GM18858 (cell line): ENCODE data around the gene AHCY.
A peak's percentile ranks its signal among the peaks of the same experiment; 100 is the strongest.

ENCODE experiments used
- ATAC-seq: cut with Tn5 transposase; IDR thresholded peaks from one replicate; pipeline ENCODE4 v1.9.1; 2021; ENCODE audit not compliant: unreplicated experiment

The AHCY gene

GRCh38 chr20:34324541-34324940, 21.4 kb upstream of the AHCY start:
- no peak for ATAC-seq

GRCh38 chr20:34322267-34323105, 19.3 kb upstream of the AHCY start:
- no peak for ATAC-seq

- no peak for ATAC-seq
Observed at GRCh38 chr20:34320861-34321260, 17.7 kb upstream of the AHCY start.

- no peak for ATAC-seq
Observed at GRCh38 chr20:34318609-34319443, 15.7 kb upstream of the AHCY start.

GRCh38 chr20:34316196-34316814, 13.2 kb upstream of the AHCY start:
- no peak for ATAC-seq

- ATAC-seq = no peak
Observed at GRCh38 chr20:34315236-34315635, 12.1 kb upstream of the AHCY start.

- ATAC-seq = peak; percentile 66
Observed at GRCh38 chr20:34312544-34313217, 9.5 kb upstream of the AHCY start.

DNA sequence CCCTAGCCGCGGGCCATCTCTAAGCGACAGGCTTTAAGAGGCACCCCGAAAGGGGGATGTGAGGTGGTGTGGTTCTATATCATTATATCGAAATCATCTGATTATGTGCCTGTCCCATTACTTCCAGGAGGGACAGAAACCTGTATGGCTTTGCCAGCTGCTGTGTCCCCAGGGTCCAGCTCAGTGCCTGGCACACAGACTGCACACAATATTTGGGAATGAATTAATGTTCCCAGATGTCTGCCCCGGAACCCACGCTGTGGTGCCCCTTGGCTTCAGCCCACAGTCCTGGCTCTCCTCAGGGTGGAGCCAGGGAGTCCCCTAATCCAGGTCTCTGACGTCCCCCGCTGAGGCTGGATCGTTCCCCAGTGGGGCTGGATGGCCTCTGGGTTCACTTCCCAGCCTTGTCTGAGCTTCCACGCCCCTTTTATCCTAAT, 8.9 kb upstream of the AHCY start:
- ATAC-seq = no peak

DNA sequence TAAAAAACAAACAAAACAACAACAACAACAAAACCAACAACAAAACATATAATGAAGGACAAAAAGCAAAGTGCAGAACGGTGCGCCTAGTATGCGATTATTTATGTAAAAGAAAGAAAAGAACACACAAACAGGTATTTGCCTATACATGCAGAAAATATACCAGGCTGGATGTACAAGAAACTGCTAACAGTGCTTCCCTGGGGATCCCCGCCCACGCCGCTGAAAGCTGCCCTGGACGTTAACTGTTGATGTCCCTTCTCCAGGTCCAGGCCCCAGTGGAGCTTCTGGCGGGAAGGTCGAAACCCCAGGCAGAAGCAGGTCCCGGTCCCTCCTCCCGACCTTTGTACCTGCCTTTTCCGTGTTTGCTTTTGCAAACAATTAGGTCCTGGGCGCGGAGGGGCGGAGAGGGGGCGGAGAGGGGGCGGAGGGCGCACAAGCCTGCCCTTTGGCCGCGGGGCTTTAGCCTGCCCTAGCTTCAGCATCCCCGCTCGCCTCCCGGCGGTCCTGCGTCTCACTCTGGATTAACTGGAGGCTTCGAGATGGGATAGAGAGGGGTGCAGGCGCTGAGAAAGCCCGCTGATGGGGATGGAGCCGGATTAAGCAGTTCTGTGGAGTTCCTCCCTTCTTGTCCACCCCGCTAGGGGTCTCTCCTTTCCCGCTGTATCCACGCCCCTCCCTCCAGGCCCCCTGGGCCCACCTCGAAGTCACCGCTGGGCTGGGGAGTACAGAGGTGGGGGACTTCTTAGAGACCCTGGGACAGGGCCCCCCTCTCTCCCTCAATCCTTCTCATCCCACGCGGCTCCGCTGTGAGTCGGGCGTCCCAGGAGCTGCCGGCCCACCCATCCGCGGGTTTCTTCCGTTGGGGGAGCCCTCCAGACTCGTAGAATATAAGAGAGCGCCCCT, 8.2 kb upstream of the AHCY start:
- ATAC-seq = no peak

DNA sequence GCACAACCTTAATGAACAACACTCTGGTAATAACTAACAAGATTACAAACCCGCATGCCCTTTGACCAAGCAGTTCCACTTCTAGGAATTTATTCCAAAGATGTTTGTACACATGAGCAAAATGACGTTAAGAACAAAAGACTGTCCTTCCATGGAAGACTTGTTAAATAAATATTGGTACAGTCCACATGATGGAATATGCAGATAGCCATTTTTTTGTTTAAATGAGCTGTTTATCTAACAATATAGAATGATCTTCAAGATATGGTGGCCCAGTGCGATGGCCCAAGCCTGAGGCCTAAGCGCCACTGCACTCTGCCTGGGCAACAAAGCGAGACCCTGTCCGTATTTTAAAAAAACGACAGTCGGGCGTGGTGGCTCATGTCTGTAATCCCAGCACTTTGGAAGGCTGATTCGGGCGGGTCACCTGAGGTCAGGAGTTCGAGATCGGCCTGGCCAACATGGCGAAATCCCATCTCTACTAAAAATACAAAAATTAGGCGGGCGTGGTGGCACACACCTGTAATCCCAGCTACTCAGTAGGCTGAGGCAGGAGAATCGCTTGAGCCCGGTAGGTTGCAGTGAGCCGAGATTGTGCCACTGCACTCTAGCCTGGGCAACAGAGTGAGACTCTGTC, 7.4 kb upstream of the AHCY start:
- ATAC-seq = no peak

- ATAC-seq = no peak
Observed at GRCh38 chr20:34309691-34310090, 6.5 kb upstream of the AHCY start.

- no peak for ATAC-seq
Observed at GRCh38 chr20:34305333-34306230, 2.4 kb upstream of the AHCY start.

GRCh38 chr20:34302312-34302722, 838 bp downstream of the AHCY start:
- ATAC-seq = no peak

GRCh38 chr20:34301587-34302311, 1.4 kb downstream of the AHCY start:
- no peak for ATAC-seq

GRCh38 chr20:34300809-34301586, 2.2 kb downstream of the AHCY start:
- no peak for ATAC-seq

- no peak for ATAC-seq
Observed at GRCh38 chr20:34300256-34300806, 2.8 kb downstream of the AHCY start.
